WTC11 (cell line): ENCODE measurements around the gene NACC2. TPM values are rescaled to one million over a fixed set of nuclear protein-coding genes. Genes with fewer than 3 reads are reported as not detected.

Experiments
- ATAC-seq: fragments of 200-7000 bp; cut with Tn5 transposase; 2 replicates; pipeline ENCODE4 v1.10.0; 2021; ENCODE audit warnings: mild to moderate bottlenecking, moderate library complexity
- CTCF ChIA-PET: fragments of 300-600 bp; sonication (Branson Sonifier 250); formaldehyde crosslinking; loops from one replicate; lab custom pipeline; 2021; ENCODE audit warnings: antibody characterized with exemption; lab: Charles Lee
- POLR2A ChIA-PET: fragments of 350-600 bp; sonication (Branson Sonifier 250); formaldehyde crosslinking; loops from one replicate; lab custom pipeline; 2021; ENCODE audit warnings: antibody characterized with exemption; lab: Charles Lee
- DNase-seq: peaks from one replicate; pipeline ENCODE4 v3.0.0; 2021; ENCODE audit warnings: low spot score
- H3K27ac Mint-ChIP-seq: 2 replicates; pipeline ENCODE4 v1.8.0; 2021; ENCODE audit warnings: mixed read lengths
- H3K27me3 Mint-ChIP-seq: 2 replicates; pipeline ENCODE4 v1.8.0; 2021; ENCODE audit warnings: low read depth, mild to moderate bottlenecking, moderate library complexity, mixed read lengths
- H3K36me3 Mint-ChIP-seq: 2 replicates; pipeline ENCODE4 v1.8.0; 2021; ENCODE audit warnings: mixed read lengths
- H3K4me1 Mint-ChIP-seq: 2 replicates; pipeline ENCODE4 v1.8.0; 2022; ENCODE audit warnings: mixed read lengths
- H3K4me3 Mint-ChIP-seq: 2 replicates; pipeline ENCODE4 v1.8.0; 2021; ENCODE audit warnings: mild to moderate bottlenecking, moderate library complexity, mixed read lengths
- H3K9me3 Mint-ChIP-seq: 2 replicates; pipeline ENCODE4 v1.8.0; 2021; ENCODE audit warnings: mixed read lengths
- CBFB ChIP-seq: sonication (generic); formaldehyde crosslinking; IDR thresholded peaks from 2 replicates; pipeline ENCODE4 v1.8.1; 2022; ENCODE audit warnings: mild to moderate bottlenecking, low read depth, missing genetic modification reagents
- CREB1 ChIP-seq: sonication (generic); formaldehyde crosslinking; IDR thresholded peaks from 2 replicates; pipeline ENCODE4 v1.8.0; 2023; ENCODE audit warnings: mild to moderate bottlenecking, missing genetic modification reagents
- EMX1 ChIP-seq: fragments of 250-450 bp; sonication (Bioruptor Pico); IDR thresholded peaks from 2 replicates; pipeline ENCODE4 v1.8.0; 2021; ENCODE audit warnings: mild to moderate bottlenecking
- FOXP1 ChIP-seq: sonication (generic); formaldehyde crosslinking; IDR thresholded peaks from 2 replicates; pipeline ENCODE4 v1.8.0; 2022; ENCODE audit warnings: missing genetic modification reagents, mild to moderate bottlenecking, moderate library complexity, borderline replicate concordance
- HMGA2 ChIP-seq: fragments of 250-450 bp; sonication (Bioruptor Pico); IDR thresholded peaks from 2 replicates; pipeline ENCODE4 v1.4.0; 2021; ENCODE audit warnings: mild to moderate bottlenecking, moderate library complexity
- ZNF138 ChIP-seq: sonication (generic); formaldehyde crosslinking; conservative IDR thresholded peaks from 2 replicates; pipeline ENCODE4 v1.8.1; 2022; ENCODE audit warnings: mild to moderate bottlenecking, moderate library complexity, missing genetic modification reagents
- ZNF219 ChIP-seq: sonication (generic); formaldehyde crosslinking; IDR thresholded peaks from 2 replicates; pipeline ENCODE4 v1.8.0; 2023; ENCODE audit warnings: missing genetic modification reagents, mild to moderate bottlenecking, borderline replicate concordance
- ZNF317 ChIP-seq: sonication (generic); formaldehyde crosslinking; IDR thresholded peaks from 2 replicates; pipeline ENCODE4 v1.8.1; 2023; ENCODE audit warnings: low read depth, mild to moderate bottlenecking, moderate library complexity, missing genetic modification reagents, borderline replicate concordance
- ZNF416 ChIP-seq: fragments of 250-450 bp; sonication (Bioruptor Pico); IDR thresholded peaks from 2 replicates; pipeline ENCODE4 v1.9.0; 2021; ENCODE audit warnings: mild to moderate bottlenecking, inconsistent platforms
- ZNF423 ChIP-seq: fragments of 250-450 bp; sonication (Bioruptor Pico); IDR thresholded peaks from 2 replicates; pipeline ENCODE4 v2.1.2; 2022; ENCODE audit warnings: mild to moderate bottlenecking, moderate library complexity
- total RNA-seq: library from RNA; stranded (reverse); gene quantifications from 3 replicates; pipeline ENCODE4 v1.2.3, GENCODE V29; 2021
- TF ChIP-seq, protein P1 (sequence below): sonication (generic); formaldehyde crosslinking; IDR thresholded peaks from 2 replicates; pipeline ENCODE4 v1.8.1; 2023; ENCODE audit warnings: mild to moderate bottlenecking, missing genetic modification reagents
- TF ChIP-seq, protein P2 (sequence below): sonication (generic); formaldehyde crosslinking; conservative IDR thresholded peaks from 2 replicates; pipeline ENCODE4 v1.8.1; 2022; ENCODE audit warnings: mild to moderate bottlenecking, missing genetic modification reagents
- TF ChIP-seq, protein P3 (sequence below): sonication (generic); formaldehyde crosslinking; IDR thresholded peaks from 2 replicates; pipeline ENCODE4 v1.8.1; 2023; ENCODE audit warnings: mild to moderate bottlenecking, missing genetic modification reagents, borderline replicate concordance
- TF ChIP-seq, protein P4 (sequence below): sonication (generic); formaldehyde crosslinking; IDR thresholded peaks from 2 replicates; pipeline ENCODE4 v1.8.0; 2022; ENCODE audit warnings: mild to moderate bottlenecking, missing genetic modification reagents
- TF ChIP-seq, protein P5 (sequence below): sonication (generic); formaldehyde crosslinking; conservative IDR thresholded peaks from 2 replicates; pipeline ENCODE4 v1.8.1; 2023; ENCODE audit warnings: mild to moderate bottlenecking, low read depth, missing genetic modification reagents, moderate library complexity

Gene NACC2
- total RNA-seq, 1 experiment from 2014 or later = 17.1 TPM

DNA sequence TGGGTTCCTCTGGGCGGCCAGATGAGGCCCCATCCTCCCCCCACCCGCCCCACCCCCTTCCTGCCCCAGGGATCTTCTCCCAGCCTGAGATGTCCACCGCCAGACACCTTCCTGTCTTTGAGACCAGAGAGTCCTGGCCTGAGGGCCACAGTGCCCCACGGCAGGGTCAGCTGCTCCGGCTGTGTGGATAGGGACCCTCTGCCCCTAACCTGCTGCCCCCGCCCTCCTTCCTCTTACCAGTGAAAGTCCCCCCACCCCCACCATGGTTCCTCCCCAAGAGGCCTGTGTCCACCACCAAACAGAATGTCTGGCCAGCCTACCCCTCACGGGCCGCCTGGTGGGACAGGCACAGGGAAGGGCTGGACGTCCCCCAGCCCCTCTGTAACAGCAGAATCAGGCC, 90.9 kb downstream of the NACC2 start (continued):
- TF ChIP-seq, protein P1, sequence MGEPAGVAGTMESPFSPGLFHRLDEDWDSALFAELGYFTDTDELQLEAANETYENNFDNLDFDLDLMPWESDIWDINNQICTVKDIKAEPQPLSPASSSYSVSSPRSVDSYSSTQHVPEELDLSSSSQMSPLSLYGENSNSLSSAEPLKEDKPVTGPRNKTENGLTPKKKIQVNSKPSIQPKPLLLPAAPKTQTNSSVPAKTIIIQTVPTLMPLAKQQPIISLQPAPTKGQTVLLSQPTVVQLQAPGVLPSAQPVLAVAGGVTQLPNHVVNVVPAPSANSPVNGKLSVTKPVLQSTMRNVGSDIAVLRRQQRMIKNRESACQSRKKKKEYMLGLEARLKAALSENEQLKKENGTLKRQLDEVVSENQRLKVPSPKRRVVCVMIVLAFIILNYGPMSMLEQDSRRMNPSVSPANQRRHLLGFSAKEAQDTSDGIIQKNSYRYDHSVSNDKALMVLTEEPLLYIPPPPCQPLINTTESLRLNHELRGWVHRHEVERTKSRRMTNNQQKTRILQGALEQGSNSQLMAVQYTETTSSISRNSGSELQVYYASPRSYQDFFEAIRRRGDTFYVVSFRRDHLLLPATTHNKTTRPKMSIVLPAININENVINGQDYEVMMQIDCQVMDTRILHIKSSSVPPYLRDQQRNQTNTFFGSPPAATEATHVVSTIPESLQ = no peak
- TF ChIP-seq ZNF416 (no peak), CBFB (CRISPR knock-in tag) (no peak), ZNF317 (CRISPR knock-in tag) (no peak), ZNF423 (CRISPR knock-in tag) (no peak), CREB1 (CRISPR knock-in tag) (no peak)
- TF ChIP-seq, protein P2, sequence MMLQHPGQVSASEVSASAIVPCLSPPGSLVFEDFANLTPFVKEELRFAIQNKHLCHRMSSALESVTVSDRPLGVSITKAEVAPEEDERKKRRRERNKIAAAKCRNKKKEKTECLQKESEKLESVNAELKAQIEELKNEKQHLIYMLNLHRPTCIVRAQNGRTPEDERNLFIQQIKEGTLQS (CRISPR knock-in tag) = no peak

DNA sequence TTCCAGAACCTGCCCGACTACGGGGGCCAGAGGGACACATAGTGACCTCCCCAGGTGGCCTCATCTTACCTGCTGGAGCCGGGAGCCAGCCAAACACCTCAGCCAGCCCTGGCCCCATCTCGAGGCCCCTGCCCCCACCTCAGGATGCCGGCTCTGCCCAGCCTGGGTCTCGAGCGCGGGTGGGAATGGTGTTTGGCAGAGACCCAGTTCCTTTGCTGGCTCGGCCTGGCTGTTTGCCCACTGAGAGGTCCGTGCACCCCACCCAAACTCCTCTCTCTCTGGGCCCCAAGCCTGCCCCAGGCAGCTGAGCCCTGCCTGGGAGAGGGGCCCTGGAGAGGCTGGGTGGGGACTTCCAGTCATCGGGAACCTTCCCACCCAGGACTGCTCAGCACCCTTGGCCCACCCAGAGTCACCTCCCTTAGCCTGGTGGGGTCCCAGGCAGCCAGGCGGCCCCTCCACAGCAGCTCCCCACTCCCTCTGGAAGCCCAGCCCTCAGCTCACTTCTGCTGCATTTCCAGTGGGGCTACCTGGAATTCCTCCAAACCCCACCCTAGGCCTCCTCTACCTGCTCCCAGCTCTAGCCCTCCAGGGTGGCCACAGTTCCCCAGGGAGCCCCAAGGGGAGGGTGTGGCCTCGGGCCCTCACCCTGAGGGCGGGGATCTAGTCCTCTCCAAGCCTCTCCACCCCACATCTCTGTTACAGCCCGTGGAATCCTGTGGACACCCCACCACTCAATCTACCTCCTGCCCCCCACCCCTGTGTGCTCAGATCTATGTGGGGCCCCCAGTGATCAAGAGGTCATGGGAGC, 91.5 kb downstream of the NACC2 start:
- TF ChIP-seq, protein P3, sequence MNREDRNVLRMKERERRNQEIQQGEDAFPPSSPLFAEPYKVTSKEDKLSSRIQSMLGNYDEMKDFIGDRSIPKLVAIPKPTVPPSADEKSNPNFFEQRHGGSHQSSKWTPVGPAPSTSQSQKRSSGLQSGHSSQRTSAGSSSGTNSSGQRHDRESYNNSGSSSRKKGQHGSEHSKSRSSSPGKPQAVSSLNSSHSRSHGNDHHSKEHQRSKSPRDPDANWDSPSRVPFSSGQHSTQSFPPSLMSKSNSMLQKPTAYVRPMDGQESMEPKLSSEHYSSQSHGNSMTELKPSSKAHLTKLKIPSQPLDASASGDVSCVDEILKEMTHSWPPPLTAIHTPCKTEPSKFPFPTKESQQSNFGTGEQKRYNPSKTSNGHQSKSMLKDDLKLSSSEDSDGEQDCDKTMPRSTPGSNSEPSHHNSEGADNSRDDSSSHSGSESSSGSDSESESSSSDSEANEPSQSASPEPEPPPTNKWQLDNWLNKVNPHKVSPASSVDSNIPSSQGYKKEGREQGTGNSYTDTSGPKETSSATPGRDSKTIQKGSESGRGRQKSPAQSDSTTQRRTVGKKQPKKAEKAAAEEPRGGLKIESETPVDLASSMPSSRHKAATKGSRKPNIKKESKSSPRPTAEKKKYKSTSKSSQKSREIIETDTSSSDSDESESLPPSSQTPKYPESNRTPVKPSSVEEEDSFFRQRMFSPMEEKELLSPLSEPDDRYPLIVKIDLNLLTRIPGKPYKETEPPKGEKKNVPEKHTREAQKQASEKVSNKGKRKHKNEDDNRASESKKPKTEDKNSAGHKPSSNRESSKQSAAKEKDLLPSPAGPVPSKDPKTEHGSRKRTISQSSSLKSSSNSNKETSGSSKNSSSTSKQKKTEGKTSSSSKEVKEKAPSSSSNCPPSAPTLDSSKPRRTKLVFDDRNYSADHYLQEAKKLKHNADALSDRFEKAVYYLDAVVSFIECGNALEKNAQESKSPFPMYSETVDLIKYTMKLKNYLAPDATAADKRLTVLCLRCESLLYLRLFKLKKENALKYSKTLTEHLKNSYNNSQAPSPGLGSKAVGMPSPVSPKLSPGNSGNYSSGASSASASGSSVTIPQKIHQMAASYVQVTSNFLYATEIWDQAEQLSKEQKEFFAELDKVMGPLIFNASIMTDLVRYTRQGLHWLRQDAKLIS (CRISPR knock-in tag) = no peak
- no peak for TF ChIP-seq HMGA2 (CRISPR knock-in tag)
- TF ChIP-seq EMX1 (CRISPR knock-in tag) = no peak
- no peak for TF ChIP-seq ZNF138 (CRISPR knock-in tag)
- TF ChIP-seq, protein P2 (CRISPR knock-in tag) = no peak
- TF ChIP-seq, protein P4, sequence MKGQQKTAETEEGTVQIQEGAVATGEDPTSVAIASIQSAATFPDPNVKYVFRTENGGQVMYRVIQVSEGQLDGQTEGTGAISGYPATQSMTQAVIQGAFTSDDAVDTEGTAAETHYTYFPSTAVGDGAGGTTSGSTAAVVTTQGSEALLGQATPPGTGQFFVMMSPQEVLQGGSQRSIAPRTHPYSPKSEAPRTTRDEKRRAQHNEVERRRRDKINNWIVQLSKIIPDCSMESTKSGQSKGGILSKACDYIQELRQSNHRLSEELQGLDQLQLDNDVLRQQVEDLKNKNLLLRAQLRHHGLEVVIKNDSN (CRISPR knock-in tag) = no peak
- TF ChIP-seq, protein P5, sequence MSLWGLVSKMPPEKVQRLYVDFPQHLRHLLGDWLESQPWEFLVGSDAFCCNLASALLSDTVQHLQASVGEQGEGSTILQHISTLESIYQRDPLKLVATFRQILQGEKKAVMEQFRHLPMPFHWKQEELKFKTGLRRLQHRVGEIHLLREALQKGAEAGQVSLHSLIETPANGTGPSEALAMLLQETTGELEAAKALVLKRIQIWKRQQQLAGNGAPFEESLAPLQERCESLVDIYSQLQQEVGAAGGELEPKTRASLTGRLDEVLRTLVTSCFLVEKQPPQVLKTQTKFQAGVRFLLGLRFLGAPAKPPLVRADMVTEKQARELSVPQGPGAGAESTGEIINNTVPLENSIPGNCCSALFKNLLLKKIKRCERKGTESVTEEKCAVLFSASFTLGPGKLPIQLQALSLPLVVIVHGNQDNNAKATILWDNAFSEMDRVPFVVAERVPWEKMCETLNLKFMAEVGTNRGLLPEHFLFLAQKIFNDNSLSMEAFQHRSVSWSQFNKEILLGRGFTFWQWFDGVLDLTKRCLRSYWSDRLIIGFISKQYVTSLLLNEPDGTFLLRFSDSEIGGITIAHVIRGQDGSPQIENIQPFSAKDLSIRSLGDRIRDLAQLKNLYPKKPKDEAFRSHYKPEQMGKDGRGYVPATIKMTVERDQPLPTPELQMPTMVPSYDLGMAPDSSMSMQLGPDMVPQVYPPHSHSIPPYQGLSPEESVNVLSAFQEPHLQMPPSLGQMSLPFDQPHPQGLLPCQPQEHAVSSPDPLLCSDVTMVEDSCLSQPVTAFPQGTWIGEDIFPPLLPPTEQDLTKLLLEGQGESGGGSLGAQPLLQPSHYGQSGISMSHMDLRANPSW (CRISPR knock-in tag) = no peak
- no peak for TF ChIP-seq FOXP1 (CRISPR knock-in tag)
- TF ChIP-seq ZNF219 = no peak
- H3K27me3 Mint-ChIP-seq = no peaks in the 10 kb centered on the region
- CTCF ChIA-PET = interaction anchor here (0.5 to 1.0 kb wide), 2 partner anchors 36 to 99 kb away, joined by 3 to 8 read pairs; no protein-coding TSS in a partner anchor
- H3K9me3 Mint-ChIP-seq = no peaks in the 10 kb centered on the region
- no peaks in the 10 kb centered on the region for H3K36me3 Mint-ChIP-seq
- POLR2A ChIA-PET = no interaction called here
- DNase-seq (no peak), ATAC-seq (no peak)
- no peak overlapping the region for H3K4me3 Mint-ChIP-seq
- no peak overlapping the region for H3K27ac Mint-ChIP-seq
- H3K4me1 Mint-ChIP-seq = peaks cover 30% of the 10 kb centered on the region
